ENCODE results near the gene AMZ1.
"Not testable (repeated sequence)": the region's sequence is repeated elsewhere in the genome, so short reads cannot be mapped to it uniquely, and the experiment has no call there.

AMZ1 gene

DNA sequence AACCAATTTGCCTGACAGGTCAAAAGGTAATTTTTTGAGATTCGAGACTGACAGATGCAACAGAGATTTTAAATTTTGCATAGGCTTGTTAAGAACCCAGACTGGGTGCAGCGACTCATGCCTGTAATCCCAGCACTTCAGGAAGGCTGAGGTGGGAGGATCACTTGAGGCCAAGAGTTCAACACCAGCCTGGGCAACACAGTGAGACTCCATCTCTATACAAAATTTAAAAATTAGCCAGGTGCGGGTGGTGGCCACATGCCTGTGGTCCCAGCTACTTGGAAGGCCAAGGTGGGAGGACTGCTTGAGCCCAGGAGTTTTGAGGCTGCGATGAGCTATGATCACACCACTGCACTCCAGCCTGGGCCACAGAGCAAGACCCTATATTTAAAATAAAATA, 34.6 kb downstream of the AMZ1 start:
- ChIA-PET CTCF (no interaction called here), POLR2A (ENCODE audit: low non-redundant PET) (no interaction called here)
- TF ChIP-seq, protein P1, sequence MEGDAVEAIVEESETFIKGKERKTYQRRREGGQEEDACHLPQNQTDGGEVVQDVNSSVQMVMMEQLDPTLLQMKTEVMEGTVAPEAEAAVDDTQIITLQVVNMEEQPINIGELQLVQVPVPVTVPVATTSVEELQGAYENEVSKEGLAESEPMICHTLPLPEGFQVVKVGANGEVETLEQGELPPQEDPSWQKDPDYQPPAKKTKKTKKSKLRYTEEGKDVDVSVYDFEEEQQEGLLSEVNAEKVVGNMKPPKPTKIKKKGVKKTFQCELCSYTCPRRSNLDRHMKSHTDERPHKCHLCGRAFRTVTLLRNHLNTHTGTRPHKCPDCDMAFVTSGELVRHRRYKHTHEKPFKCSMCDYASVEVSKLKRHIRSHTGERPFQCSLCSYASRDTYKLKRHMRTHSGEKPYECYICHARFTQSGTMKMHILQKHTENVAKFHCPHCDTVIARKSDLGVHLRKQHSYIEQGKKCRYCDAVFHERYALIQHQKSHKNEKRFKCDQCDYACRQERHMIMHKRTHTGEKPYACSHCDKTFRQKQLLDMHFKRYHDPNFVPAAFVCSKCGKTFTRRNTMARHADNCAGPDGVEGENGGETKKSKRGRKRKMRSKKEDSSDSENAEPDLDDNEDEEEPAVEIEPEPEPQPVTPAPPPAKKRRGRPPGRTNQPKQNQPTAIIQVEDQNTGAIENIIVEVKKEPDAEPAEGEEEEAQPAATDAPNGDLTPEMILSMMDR (conservative IDR thresholded peaks at IDR 0.05; ENCODE audit: low read depth) = no peak
- DNase-seq (ENCODE audit: low spot score) = no peak
- H3K27ac ChIP-seq = no peak overlapping the region

DNA sequence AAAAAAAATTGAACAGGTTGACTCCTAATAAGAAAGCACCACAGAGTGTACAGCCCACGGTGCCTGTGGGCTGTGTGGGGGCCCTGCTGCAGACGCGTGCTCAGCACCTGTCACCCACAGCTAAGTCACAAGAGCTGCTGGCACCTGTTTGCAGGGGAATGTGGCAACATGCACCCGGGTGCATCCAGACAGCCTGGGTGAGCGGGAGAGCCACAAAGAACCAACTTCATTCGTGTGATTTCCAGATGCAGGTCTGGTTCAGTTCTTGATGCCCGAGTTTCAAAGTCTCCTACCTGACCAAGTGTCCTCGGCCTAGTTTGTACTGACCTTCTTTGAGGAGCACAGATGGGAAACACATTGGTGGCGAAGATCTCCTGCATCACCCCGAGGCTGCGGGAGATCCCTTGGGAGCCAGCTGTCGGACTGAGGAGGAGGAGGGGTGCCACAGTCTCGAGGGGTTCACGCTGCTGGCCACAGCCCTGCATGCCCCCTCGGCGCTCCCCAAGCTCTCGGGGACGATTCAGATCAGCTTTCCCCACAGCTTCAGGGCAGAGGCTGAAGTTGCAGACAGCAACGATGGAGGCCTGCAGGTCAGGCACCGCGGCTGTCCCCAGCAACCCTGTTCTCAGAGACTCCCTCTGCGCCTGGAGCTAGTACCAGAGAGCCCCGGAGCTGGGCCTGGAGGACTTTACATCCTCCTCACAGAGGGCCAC, 35.3 kb downstream of the AMZ1 start:
- TF ChIP-seq, protein P1 (conservative IDR thresholded peaks at IDR 0.05; ENCODE audit: low read depth) = no peak
- ChIA-PET CTCF (no interaction called here), POLR2A (ENCODE audit: low non-redundant PET) (interaction anchor here (0.7 kb wide), 1 partner anchor 170 kb away, joined by 3 read pairs; no protein-coding TSS in a partner anchor)
- no peak for DNase-seq (ENCODE audit: low spot score)
- 0 out of 2 replicates have a peak overlapping the region, but pooled peaks have one; percentile 4 for H3K27ac ChIP-seq

DNA sequence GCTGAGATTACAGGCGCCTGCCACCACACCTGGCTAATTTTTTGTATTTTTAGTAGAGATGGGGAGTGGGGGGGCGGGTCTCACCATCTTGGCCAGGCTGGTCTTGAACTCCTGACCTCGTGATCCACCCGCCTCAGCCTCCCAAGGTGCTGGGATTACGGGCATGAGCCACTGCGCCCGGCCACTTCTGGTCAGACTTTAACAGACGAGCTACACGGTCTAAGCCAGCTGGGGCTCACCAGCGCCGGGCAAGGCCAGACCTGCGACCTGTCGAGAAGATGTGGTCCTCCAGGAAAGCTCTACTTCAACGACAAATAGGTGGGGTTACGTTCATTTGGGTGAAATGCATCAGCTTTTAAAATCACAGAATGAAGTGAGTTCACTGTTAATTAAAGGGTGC, 36.0 kb downstream of the AMZ1 start:
- DNase-seq (ENCODE audit: low spot score); H3K27ac ChIP-seq; CTCF ChIA-PET: not testable (repeated sequence)
- POLR2A ChIA-PET (ENCODE audit: low non-redundant PET) = interaction anchor here (0.7 kb wide), 1 partner anchor 169 kb away, joined by 3 read pairs; no protein-coding TSS in a partner anchor

DNA sequence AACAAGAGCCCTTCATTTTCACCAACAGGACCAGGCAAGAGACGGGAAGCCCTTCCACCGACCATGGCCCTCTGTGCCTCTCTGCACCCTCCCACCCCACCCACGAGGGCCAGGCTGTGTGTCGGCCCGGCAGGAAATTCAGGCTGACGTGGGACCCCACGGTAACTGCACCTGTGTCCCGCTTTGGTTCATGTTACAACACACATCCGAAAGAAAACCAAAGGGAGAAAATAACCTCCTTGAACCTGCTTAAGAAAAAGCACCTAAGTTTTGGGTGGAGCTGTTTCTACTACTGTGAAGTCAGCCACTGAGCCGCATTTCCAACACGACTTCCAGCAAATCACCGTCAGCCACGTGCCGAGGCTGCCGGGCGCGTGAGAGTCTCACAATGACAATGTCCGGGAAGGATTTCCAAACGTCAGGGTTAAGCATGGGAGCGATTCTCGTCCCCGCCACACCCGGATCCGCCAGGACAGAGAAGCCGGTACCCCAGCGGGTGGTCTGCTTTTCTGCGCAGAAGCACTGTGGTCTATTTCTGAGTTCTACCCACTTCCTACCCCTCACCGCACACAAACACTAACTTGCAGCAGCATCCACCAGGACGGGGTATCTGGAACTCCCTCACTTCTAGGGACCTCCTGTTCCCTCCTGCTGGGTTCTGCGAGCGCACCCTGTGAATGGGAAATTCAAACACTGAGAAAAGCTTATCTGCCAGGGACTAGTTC, 36.6 kb downstream of the AMZ1 start:
- TF ChIP-seq, protein P1 (conservative IDR thresholded peaks at IDR 0.05; ENCODE audit: low read depth) = no peak
- no peak for DNase-seq (ENCODE audit: low spot score)
- POLR2A ChIA-PET (ENCODE audit: low non-redundant PET) = no interaction called here
- CTCF ChIA-PET = no interaction called here
- no peak overlapping the region for H3K27ac ChIP-seq

DNA sequence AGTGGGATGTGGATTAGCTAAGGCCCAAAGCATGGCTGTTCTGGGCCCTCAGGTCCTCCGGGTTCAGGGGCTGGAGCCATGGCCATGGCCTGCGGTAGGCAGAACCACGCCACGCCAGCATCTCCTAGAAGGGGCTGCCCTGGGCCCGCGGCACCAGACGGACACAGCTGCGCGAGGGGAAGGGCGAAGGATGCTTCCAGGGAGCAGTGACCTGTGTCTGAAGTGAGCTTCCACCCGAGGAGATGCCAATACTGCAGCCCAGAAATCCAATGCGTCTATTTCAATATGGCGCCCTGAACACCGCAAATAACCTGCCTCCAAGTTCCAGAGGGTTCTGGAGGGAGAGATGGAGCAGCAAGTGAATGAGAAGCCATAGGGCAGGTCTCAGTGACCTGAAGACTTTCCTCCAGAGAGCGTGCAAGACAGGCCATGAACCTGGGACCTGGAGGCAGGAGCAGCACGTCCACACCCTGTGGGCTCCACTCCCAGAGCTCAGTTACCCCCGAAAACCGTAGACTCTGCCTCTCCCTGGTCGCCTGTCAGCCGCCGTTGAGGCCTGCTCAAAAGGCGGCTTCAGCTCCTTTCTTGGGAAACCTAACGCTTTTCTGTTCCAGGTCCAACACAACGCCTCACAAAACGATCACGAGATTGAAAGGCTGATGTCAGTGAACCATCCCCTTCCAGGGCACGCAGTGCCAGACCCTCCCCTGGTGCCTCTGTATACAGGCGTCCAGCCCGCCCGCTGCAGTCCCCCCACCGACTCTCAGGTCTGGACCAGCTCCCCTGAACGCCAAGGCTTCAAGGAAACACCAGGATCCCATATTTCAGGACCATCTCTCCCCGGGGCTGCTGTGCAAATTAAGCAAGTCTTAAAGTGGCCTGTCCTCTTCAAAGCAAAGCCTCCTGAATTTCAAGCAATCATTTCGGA, 37.4 kb downstream of the AMZ1 start:
- ChIA-PET CTCF (no interaction called here), POLR2A (ENCODE audit: low non-redundant PET) (no interaction called here)
- TF ChIP-seq, protein P1 (conservative IDR thresholded peaks at IDR 0.05; ENCODE audit: low read depth) = no peak
- no peak for DNase-seq (ENCODE audit: low spot score)
- no peak overlapping the region for H3K27ac ChIP-seq

DNA sequence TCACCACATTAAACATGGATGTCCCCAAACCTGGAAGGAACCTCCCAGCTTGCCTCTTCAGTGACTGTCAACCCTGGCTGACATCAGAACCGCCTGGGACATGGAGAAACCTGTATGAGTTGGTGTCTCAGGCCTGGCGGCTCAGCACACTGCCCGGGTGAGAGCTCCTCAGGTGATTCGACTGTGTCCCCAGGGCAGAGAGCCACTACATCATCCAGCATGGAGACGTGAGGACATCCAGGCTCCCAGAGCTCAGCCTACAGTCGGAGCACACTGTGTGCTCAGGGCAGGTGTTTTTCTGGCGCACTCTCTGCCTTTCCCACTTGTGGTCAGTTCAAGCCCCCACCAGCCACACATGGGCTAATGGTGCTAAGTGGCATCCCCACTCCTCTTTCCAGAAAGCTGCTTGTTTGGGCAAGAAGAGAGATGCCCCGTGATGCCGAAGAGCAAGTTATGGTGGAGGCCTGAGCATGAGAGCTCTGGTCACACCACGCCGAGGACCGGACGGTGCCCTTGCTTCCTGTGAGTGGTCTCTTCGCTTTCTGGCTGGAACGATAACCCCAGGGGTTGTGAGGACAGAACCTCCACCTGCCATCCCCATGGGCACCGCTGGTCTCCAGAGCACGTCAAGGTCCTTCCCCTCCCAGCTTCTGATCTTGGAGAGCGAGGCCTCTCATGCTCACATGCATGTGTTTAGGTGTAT, 38.5 kb downstream of the AMZ1 start:
- TF ChIP-seq, protein P1 (conservative IDR thresholded peaks at IDR 0.05; ENCODE audit: low read depth) = no peak
- POLR2A ChIA-PET (ENCODE audit: low non-redundant PET) = no interaction called here
- no peak overlapping the region for H3K27ac ChIP-seq
- DNase-seq (ENCODE audit: low spot score) = no peak
- CTCF ChIA-PET = no interaction called here

DNA sequence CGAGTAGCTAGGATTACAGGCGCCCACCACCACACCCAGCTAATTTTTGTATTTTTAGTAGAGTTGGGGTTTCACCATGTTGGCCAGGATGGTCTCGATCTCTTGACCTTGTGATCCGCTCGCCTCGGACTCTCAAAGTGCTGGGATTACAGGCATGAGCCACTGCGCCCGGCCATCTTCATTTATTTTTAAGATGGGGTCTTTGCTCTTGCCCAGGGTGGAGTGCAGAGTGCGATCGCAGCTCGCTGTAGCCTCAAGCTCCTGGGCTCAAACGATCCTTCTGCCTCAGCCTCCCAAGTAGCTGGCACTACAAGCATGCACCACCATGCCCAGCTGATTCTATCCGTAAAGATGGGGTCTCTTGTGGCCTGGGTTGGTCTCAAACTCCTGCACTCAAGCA, 39.2 kb downstream of the AMZ1 start:
- DNase-seq (ENCODE audit: low spot score); H3K27ac ChIP-seq; CTCF ChIA-PET: not testable (repeated sequence)
- POLR2A ChIA-PET (ENCODE audit: low non-redundant PET) = interaction anchor here (0.6 kb wide), 1 partner anchor 155 kb away, joined by 3 read pairs; no protein-coding TSS in a partner anchor

Data from RWPE1 (cell line).